Sciatic nerve (tissue), 2 donors: ENCODE data around the gene DCAF11. TPM values are rescaled to one million over a fixed set of nuclear protein-coding genes. Genes with fewer than 3 reads are reported as not detected.
"Not testable (repeated sequence)": the region's sequence is repeated elsewhere in the genome, so short reads cannot be mapped to it uniquely, and the experiment has no call there.

Source experiments
- ATAC-seq: fragments of 200-7000 bp; cut with Tn5 transposase; one replicate; pipeline ENCODE4 v1.9.1; 2020; ENCODE audit warnings: mild to moderate bottlenecking, moderate library complexity
- DNase-seq: peaks from one replicate; pipeline ENCODE4 v3.0.0-alpha.2; 2020; ENCODE audit warnings: low spot score
- intact Hi-C: fragments of 100-400 bp; cut with DNase I; formaldehyde crosslinking; loops from one replicate; pipeline ENCODE4 v1.14.2; 2022
- total RNA-seq: library from RNA; stranded (reverse); fragmentation: NEBNext Ultra II Directional; extraction: Animal tissue kit (Norgen Biotek cat#: 25700); gene quantifications from one replicate; pipeline ENCODE4 v1.2.1, GENCODE V29; 2021
- donor health status: DM: no; HTN: no; CAD: no.
- donor health status: DM: no; HTN: no; CAD: no.

The DCAF11 gene
- total RNA-seq, 1 donor from 2014 or later, result 47.6 TPM

DNA sequence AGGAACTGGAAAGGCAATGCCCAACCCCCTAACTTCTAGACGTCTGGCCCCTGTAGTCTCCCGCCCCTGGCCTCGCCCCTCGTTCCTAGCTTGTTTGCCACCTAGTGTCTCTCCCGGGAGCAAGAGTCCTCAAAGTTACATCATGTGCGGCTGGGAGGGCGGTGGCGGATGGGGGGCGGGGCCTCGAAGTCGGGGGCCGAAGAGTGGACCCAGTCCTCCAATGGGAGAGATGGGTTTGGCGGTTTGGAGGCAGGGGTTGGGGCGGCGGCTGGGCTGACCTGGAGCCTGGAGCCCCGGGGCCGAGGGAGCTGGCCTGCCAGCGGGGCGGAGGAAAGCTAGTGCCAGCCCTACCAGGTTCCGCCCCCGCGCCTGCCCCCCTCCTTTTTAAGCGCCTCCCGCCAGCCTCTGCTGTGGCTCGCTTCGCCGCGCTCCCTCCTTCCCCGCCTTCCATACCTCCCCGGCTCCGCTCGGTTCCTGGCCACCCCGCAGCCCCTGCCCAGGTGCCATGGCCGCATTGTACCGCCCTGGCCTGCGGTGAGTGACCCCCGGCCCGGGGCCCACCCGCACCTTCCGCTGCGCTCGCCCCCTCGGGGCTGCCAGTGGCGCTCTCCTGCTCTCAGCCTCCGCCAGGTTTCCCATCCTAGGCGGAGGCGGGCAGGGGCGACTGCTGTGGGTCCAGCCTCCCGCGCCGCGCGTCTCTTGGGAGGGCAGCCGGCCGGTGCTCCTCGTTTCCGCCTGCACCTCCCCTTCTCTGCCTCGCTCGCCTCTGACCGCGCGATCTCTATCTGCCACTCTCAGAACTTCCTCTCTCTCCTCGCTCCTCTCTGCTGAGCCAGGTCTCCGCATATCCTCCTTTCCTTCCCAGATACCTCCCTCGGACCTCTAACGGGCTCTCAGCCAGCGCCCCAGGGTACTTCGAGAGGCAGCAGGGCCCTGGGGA is 20.4 kb upstream of the DCAF11 start, which contains the start of gene PCK2:
Gene PCK2, plus strand, starts transcription at position 411 of the 940 bp plus-strand sequence. Its CDS starts 95 bp downstream, at position 506.
- intact Hi-C loops, result no loop called here
- peak; percentile 92 for DNase-seq
- ATAC-seq, result peak; percentile 94

DNA sequence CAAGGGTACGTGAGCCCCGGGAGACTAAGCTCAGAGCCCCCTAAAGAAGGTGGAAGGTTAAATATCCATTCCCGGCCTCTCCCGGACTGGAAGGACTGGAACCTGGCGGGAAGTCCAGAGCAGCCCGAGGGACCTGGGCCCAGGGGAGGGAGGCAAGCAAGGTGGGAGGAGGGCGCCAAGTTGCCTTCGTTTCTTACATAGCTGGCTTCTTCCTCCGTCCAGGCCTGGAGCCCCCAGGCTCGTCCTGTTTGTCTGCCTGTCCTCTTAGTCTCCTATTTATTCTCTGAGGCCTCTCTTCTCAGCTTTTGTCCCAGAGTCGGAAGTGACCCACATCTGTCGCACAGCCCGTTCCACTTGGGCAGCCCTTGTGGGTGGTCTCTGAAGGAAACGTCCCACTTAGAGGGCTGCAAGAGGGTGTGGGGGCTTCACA is 19.7 kb upstream of the DCAF11 start:
- ATAC-seq (no peak), DNase-seq (peak; percentile 71)
- intact Hi-C loops, result loop anchor here (5.0 kb wide), 1 partner anchor 38 kb away; no protein-coding TSS in a partner anchor

DNA sequence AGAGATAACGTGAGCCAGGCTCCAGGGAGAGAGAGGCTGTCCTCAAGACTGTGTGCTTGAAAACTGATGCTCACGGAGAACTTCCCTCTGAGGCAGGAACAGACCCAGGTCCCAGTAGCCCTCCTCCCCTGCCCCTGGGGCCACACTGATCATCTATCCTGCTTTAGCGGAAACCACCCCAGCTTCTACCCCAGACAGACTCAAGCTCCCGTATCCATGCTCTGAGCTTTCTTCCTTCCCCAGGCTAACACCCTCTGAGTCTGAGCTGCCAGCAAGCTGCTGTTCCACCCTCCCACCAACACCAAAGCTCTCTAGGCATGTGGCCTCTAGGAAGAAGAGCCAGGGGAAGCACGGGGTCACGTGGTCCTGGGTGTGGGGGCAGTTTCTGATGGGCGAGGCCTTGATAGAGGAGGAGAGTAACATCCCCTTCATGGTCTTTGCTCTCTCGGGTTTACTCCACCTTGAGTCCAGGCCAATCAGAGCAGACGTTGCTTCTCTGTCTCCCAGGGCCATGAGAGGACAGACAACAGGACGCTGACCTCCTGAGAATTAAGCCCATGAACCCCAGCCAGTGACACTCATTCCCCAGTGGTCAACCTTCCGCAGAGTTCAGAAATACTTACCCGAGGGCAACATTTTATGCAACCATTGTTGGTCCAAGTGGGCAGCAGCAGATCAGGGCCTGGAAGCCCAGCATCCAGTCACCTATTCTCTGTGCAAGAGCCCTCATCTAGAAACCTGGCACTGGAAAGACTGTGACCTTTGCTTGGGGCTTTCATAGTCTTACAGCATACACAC is 19.1 kb upstream of the DCAF11 start:
- DNase-seq (no peak), ATAC-seq (peak; percentile 19)
- intact Hi-C loops, result loop anchor here (5.0 kb wide), 1 partner anchor 38 kb away; no protein-coding TSS in a partner anchor

DNA sequence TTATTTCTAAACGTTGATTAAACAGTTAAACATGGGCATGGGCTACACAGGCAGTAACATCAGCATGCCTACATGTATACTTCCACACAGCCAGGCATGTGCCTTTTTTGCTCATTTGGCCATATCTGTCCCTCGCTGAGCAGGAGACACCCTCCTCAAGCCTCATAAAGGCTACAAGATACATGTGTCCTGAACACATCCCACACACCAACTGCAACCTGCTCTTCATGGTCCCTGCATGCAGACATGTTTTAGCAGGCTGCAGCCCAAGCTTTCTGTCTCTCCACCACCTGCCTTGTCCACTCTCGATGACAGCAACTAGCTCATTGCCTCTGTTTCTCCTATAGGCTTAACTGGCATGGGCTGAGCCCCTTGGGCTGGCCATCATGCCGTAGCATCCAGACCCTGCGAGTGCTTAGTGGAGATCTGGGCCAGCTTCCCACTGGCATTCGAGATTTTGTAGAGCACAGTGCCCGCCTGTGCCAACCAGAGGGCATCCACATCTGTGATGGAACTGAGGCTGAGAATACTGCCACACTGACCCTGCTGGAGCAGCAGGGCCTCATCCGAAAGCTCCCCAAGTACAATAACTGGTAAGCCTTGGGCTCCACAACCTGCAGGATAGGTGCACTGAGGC is 17.9 kb upstream of the DCAF11 start:
- DNase-seq, result no peak
- ATAC-seq, result no peak
- intact Hi-C loops, result loop anchor here (5.0 kb wide), 1 partner anchor 39 kb away; no protein-coding TSS in a partner anchor

DNA sequence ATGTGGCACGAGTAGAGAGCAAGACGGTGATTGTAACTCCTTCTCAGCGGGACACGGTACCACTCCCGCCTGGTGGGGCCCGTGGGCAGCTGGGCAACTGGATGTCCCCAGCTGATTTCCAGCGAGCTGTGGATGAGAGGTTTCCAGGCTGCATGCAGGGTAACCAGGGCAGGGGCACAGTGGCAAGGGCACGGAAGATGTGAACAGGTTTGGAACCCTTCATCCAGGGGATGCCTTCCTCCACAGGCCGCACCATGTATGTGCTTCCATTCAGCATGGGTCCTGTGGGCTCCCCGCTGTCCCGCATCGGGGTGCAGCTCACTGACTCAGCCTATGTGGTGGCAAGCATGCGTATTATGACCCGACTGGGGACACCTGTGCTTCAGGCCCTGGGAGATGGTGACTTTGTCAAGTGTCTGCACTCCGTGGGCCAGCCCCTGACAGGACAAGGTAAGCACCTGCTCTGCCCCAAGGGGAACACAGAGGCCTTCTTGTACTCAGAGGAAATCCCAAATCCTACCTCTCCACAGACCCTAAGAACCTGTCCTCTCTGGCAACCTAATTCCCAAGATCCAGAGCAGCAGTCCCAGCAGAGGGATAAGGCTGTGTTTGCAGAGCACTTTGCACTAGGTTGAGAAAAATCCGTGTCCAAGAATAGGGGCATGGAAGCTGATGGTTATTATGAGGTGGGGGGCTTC is 16.2 kb upstream of the DCAF11 start:
- intact Hi-C loops, result loop anchor here (5.0 kb wide), 1 partner anchor 41 kb away; no protein-coding TSS in a partner anchor
- ATAC-seq (no peak), DNase-seq (no peak)

DNA sequence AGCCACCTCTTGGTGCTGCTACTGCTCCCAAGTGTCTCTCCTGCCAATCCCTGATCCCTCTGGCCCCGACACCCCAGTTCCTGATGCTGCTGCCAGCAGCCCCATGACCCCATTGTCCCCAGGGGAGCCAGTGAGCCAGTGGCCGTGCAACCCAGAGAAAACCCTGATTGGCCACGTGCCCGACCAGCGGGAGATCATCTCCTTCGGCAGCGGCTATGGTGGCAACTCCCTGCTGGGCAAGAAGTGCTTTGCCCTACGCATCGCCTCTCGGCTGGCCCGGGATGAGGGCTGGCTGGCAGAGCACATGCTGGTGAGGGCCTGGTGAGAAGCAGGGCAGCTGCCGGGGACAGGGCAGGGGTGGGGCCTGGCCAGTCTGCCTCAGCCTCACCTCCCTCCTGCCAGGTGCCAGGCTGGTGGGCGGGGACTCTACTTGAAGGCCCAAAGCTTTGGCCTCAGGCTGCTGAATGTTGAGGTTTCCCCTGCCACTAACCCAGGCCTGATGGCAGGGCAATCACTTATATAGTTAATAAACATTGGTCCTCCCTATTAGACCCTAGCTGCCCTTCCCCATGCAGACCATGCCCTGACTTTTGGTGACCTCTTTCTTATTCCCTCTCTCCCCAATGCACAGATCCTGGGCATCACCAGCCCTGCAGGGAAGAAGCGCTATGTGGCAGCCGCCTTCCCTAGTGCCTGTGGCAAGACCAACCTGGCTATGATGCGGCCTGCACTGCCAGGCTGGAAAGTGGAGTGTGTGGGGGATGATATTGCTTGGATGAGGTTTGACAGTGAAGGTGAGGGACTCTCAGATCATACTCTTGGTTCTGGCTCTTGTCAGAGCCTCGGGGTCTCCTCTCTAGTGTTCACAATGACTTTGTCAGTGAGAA is 15.4 kb upstream of the DCAF11 start:
- intact Hi-C loops, result loop anchor here (5.0 kb wide), 1 partner anchor 42 kb away; no protein-coding TSS in a partner anchor
- no peak for DNase-seq
- ATAC-seq, result no peak

DNA sequence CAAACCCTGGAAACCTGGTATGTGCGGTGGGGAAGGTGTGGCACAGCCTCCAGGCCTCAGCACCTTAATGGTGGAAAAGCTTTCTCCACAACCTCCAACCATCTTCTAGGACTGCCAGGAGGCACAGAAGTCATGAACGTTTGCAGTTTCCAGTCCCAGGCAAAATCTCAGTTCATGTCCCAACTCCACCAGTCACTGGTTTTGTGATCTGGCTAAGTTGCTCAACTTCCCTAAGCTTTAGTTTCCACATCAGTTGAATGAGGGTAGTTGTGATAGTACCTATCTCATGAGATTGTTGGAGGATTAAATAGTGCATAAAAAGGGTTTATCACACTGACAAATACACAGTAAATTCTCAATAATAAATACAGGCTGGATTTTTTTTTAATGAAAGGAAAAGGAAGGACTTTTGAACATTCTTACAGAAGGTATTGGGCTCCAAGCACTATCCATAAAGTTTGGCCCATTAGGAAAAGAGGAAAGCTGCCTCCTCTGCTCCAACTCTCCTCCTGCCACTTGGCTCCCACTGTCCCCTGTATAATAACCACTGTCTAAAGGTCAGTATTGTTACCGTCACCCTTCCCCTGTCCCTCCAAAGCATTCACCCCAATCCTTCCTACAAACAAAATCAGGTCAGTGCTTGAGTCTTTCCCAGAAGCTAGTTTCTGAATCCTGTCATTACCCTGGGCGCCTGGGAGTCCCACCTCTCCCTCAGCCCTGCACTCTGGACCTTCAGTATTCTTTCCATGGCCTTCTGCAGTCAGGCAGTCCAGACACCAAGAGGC is 14.2 kb upstream of the DCAF11 start:
- DNase-seq (no peak), ATAC-seq (no peak)
- intact Hi-C loops, result no loop called here

DNA sequence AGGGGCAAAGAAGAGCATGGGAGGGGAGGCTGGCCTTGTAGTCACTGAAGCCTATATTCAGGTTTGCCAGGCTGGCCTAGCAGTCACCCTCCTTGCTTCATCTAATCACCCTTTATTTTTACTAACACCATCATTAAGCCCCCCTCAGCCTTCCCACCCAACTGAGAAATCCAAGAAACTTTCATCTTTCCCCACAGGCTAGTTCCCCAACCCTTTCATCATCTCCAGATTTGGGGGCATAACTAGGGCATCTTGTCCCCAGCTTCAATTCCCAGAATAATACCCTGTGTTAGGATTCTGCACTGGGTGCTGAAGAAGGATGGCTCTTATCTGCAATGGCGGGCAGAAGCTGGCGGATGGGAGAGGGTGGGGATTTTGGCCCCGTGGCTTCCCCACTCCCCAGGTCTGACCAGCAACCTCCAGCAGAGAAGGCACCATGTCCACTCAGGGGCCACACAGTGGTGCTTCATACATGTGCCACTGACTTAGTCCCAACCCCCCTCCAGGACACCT is 13.5 kb upstream of the DCAF11 start:
- intact Hi-C loops, result no loop called here
- ATAC-seq (no peak), DNase-seq (no peak)

DNA sequence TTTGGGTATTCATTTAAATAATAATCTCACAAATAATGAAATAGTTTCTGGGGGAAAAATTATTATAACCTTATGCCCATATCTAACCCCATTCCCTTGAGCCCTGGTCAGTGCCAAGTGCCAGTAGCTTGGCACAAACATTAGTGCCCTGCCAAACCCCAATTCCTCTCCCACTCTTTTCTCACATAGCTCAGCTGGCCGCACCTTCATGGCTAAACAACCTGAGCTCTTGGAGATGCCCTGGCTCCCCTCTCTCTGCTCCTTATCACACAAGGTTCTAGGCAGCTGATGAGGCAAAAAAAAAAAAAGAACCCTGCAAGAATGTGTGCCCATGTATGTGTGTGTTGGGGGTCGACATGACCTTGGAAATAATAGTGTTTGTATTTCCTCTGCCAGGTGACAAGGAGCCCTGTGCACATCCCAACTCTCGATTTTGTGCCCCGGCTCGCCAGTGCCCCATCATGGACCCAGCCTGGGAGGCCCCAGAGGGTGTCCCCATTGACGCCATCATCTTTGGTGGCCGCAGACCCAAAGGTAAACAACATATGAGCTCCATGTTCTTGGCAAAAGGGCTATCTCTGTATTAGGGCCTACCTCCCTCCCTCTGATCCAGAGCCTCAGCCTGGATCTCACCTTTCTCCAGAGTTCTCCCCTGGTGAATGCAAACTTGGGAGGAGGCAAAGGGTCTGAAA is 12.1 kb upstream of the DCAF11 start:
- intact Hi-C loops, result no loop called here
- no peak for ATAC-seq
- DNase-seq, result no peak

DNA sequence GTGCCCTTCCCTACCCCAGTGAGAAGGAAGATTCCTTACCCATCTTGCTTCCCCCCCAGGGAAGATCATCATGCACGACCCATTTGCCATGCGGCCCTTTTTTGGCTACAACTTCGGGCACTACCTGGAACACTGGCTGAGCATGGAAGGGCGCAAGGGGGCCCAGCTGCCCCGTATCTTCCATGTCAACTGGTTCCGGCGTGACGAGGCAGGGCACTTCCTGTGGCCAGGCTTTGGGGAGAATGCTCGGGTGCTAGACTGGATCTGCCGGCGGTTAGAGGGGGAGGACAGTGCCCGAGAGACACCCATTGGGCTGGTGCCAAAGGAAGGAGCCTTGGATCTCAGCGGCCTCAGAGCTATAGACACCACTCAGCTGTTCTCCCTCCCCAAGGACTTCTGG is 11.1 kb upstream of the DCAF11 start:
- no peak for DNase-seq
- intact Hi-C loops, result no loop called here

DNA sequence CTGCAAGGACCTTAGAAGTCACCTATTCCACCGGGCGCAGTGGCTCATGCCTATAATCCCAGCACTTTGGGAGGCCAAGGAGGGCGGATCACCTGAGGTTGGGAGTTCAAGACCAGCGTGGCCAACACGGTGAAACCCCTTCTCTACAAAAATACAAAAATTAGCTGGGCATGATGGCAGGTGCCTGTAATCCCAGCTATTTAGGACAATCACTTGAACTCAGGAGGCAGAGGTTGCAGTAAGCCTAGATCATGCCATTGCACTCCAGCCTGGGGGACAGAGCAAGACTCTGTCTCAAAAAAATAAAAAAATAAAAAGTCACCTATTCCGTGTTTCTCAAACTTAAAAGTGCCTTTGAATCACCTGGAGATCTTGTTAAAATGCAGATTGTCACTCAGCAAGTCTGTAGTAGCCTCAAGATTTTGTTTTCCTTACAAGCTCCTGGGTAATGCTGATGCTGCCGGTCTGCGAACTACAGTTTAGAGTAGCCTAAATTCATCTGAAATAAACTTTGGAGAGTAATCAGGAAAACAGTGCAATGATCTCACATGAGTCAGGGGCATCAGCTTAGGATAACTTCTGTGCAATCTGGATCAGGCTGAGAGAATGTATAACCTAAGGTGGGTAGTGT is 8.9 kb upstream of the DCAF11 start:
- DNase-seq, ATAC-seq, intact Hi-C loops: not testable (repeated sequence)

More for the DNA sequence above, 11.1 kb upstream of the DCAF11 start:
- no peak for ATAC-seq

DNA sequence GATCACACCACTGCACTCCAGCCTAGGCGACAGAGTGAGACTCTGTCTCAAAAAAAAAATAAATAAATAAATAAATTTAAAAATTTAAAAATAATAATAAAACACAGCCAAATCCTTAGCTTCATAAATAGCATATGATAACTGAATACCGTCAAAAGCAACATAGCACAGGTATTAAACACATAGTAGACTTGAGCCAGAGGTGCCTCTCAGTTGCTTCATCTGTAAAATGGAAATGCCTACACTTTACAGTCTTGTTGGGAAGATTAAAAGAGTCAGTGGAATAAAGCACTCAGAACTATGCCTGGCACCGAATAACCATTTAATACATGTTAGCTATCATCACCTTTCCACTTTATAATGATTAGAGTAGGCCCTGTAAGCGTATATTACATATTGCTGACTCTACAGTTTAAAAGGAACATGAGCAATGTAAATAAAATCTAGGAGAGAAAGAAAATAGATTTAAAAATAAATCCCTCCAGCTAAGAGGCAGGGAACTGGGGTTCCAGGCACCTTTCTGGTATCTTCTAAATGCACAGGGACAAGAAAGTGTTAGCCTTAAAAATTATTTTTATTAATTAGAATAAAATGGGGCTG is 7.8 kb upstream of the DCAF11 start:
- DNase-seq, result no peak
- ATAC-seq, result no peak
- intact Hi-C loops, result no loop called here

DNA sequence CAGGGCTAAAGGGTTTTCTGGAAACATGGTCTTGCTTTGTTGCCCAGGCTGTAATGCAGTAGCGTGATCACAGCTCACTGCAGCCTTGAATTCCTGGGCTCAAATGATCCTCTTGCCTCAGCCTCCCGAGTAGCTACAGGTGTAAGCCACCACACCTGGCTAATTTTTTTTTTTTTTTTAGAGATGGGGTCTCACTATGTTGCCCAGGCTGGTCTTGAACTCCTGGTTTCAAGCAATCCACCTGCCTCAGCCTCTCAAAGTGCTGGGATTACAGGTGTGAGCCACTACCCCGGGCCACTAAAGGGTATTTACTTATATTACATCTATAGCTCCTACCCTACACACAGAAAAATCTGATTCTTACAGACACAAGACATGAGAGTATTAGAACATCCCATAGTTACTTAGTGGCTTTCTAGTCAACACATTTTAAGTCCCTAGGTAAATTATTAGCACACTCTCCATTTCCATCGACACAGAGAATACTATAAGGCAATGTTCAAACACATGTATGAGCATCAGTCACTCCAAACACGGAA is 6.2 kb upstream of the DCAF11 start:
- no peak for DNase-seq
- intact Hi-C loops, result no loop called here
- no peak for ATAC-seq

DNA sequence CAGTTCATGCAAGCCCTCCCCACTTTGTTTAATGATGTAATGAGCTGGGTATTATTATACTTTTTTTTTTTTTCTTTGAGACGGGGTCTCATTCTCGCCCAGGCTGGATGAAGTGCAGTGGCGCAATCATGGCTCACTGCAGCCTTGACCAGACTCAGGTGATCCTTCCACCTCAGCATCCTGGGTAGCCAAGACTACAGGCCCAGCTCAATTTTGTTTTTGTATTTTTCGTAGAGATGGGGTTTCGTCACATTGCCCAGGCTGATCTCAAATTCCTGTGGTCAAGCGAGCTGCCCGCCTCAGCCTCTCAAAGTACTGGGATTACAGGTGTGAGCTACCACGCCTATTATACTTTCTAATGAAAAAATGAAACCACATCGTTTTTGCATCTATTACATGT is 4.5 kb upstream of the DCAF11 start:
- ATAC-seq (no peak), DNase-seq (no peak)
- intact Hi-C loops, result no loop called here

DNA sequence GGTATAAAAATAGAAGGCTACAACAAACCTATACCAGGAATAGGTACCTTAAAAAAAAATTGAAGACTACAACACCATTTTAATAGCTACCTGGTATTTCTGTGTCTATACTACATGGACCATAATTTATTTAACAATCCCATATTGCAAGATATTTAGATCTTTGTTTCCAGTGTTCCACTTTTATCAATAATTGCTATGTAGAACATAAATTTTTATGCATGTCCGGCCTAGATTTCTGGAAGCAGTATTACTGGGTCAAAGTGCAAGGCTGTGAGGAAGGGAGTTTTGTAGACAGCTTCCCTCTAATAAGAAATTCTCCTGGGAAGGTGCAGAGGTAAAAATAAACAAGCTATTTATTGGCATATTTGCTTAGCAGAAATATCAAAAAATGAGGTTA is 4.1 kb upstream of the DCAF11 start:
- intact Hi-C loops, result no loop called here
- no peak for DNase-seq

More for the DNA sequence above, 4.1 kb upstream of the DCAF11 start:
- ATAC-seq, result no peak
